ACC112 (cell line): ENCODE measurements around the gene MEIOSIN.

Experiments used
- H2AFZ ChIP-seq: fragments of 200-600 bp; sonication (generic); one replicate; pipeline ENCODE4 v1.6.0; 2017; ENCODE audit warnings: antibody characterized with exemption, low read length; ENCODE audit not compliant: unreplicated experiment
- H3K27ac ChIP-seq: fragments of 200-600 bp; sonication (generic); 2 replicates; pipeline ENCODE4 v1.5.1; 2014; ENCODE audit warnings: low read depth, mild to moderate bottlenecking, antibody characterized with exemption, low read length, moderate library complexity
- H3K27me3 ChIP-seq: fragments of 200-600 bp; sonication (generic); 2 replicates; pipeline ENCODE4 v1.6.1; 2014; ENCODE audit warnings: mild to moderate bottlenecking, antibody characterized with exemption, low read length, moderate library complexity, mixed read lengths; ENCODE audit not compliant: insufficient read depth
- H3K36me3 ChIP-seq: fragments of 200-600 bp; sonication (generic); 2 replicates; pipeline ENCODE4 v1.6.1; 2016; ENCODE audit warnings: mild to moderate bottlenecking, antibody characterized with exemption, low read length, moderate library complexity, mixed read lengths; ENCODE audit not compliant: insufficient read depth
- H3K4me1 ChIP-seq: fragments of 200-600 bp; sonication (generic); one replicate; pipeline ENCODE4 v1.6.1; 2016; ENCODE audit warnings: low read length, mixed read lengths; ENCODE audit not compliant: insufficient read depth, unreplicated experiment, control insufficient read depth
- H3K4me3 ChIP-seq: fragments of 200-600 bp; sonication (generic); 2 replicates; pipeline ENCODE4 v1.5.1; 2014; ENCODE audit warnings: mild to moderate bottlenecking, low read depth, low read length
- H3K79me2 ChIP-seq: fragments of 200-600 bp; sonication (generic); one replicate; pipeline ENCODE4 v1.6.0; 2016; ENCODE audit warnings: low read length; ENCODE audit not compliant: control insufficient read depth, unreplicated experiment, insufficient read depth

The MEIOSIN gene

DNA sequence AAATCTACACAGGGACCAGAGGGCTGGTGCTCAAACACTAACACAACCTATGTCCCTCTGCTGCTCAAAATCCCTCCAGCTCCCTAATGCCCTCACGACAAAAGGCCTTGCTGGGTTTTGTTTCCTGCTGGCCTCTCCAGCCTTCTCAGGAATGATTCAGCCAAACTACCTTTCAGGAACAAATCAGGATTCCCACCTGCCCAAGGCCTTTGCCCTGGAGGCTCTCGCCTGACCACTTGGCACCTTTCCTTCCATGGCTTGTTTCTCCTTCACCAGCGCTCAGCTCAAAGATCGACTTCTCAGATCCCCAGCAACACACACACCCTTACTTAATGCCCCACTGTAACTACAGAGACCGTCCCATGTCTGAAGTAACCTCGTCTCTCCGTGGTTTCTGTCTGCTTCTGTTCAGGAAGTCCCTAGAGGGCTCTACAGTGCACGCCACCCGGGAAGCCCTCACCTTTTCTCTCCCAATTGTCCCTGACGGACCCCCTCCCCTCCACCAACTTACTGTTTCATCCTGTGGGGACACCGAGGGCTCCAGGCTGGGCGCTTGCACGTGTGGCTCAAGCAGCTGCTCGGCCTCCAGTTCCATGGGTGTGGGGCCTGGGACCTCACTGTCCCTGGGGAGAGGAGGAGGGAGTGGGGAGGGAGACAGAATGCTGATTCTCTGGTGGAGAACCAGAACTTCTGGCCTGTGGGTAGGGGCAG, 39.0 kb downstream of the MEIOSIN start:
- no peaks in the 10 kb centered on the region for H3K27me3 ChIP-seq
- H3K27ac ChIP-seq, result no peak overlapping the region
- H3K79me2 ChIP-seq, result no peaks in the 10 kb centered on the region
- H3K4me1 ChIP-seq, result no peaks in the 10 kb centered on the region
- no peak overlapping the region for H2AFZ ChIP-seq
- no peak overlapping the region for H3K4me3 ChIP-seq
- no peaks in the 10 kb centered on the region for H3K36me3 ChIP-seq

DNA sequence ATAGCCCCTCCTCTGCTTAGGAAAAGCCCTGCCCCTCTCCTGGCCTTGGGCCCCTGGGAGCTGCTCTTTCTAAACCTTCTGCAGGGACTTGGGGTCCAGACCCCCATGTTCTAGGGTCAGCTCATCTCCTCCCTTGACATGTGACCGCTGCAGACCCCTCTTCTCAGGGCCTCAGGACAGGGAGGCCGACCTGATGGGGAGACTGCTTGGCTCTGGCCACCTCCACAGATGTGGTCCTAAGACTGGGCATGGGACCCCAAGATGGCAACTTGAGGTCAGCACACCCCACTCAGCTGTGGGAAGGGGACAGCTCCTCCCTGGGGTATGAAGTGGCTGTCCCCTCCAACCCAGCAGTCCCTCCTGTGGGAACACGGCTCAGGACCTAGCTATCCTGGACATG, 39.7 kb downstream of the MEIOSIN start:
- H2AFZ ChIP-seq, result no peak overlapping the region

DNA sequence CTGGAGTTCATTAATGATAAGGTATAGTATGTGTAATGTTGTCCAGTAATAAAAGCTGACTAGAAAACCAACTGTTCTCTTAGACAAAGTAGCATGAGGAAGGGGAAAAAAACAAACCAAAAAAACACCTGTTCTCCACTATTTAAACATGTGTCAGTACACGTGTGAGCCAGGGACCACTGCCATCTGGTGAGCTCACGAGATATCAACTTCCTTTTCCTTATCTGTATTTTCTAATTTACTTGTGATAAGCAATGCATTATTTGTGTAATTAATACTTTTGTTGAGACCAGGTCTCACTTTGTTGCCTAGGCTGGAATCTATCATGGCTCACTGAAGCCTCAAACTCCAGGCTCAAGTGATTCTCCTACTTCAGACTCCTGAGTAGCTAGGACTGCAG, 40.1 kb downstream of the MEIOSIN start:
- no peaks in the 10 kb centered on the region for H3K4me1 ChIP-seq
- H3K27ac ChIP-seq, result no peak overlapping the region
- no peaks in the 10 kb centered on the region for H3K27me3 ChIP-seq
- no peaks in the 10 kb centered on the region for H3K79me2 ChIP-seq
- H2AFZ ChIP-seq, result no peak overlapping the region
- H3K4me3 ChIP-seq, result no peak overlapping the region
- H3K36me3 ChIP-seq, result 0 out of 2 replicates have a peak, but pooled peaks cover 2% of the 10 kb centered on the region

More for the DNA sequence above, 39.7 kb downstream of the MEIOSIN start:
- no peaks in the 10 kb centered on the region for H3K27me3 ChIP-seq
- no peak overlapping the region for H3K27ac ChIP-seq
- no peaks in the 10 kb centered on the region for H3K79me2 ChIP-seq
- no peak overlapping the region for H3K4me3 ChIP-seq
- H3K36me3 ChIP-seq, result no peaks in the 10 kb centered on the region
- H3K4me1 ChIP-seq, result no peaks in the 10 kb centered on the region

DNA sequence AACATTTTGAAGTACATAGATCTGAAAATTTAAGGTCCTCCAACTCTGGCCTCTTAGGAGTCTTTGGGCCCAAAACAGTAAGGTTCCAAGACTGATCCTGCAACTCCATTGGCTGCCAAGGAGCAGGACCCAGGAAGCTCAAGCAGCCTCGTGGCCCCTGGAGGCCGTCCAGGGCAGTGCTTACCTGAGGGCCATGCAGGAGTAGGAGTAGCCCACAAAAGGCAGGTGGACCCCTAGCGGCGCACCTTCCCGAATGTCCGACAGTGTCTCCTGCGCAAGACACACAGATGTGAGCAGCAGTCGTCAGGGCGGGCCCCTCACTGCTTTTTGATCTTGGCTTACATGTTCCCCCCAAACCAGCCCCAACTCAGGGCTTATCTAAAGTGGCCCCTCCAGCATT, 41.5 kb downstream of the MEIOSIN start:
- Histone ChIP-seq H3K36me3 (0 out of 2 replicates have a peak, but pooled peaks cover 7% of the 10 kb centered on the region), H3K4me3 (no peak overlapping the region), H2AFZ (no peak overlapping the region), H3K27me3 (no peaks in the 10 kb centered on the region), H3K27ac (no peak overlapping the region), H3K79me2 (no peaks in the 10 kb centered on the region), H3K4me1 (no peaks in the 10 kb centered on the region)

DNA sequence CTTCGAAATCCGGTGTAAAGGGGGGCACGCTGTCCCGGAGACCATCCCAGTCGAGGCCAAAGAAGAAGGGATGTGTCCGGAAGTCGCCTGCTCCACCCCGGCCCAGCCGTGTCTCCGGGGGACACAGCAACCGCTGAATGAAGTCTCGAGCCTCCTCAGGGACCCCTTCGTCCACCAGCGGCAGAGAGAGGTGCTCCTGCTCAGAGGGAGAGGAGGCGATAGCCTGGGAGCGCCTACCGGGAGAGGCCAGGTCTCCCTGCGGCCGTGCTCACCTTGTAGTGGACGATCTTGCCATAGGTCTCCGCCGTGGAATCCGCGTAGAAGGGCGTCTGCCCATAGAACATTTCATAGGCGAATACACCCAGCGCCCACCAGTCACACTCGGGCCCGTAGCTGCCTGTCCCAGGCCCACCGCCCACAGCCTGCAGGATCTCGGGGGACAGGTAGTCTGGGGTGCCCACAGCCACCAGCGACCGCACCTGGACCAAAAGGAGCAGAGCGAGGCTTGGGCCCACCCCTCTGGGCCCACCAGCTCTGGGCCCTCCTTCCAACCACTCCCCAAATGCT, 44.2 kb downstream of the MEIOSIN start:
- H3K27me3 ChIP-seq, result no peaks in the 10 kb centered on the region
- H3K4me1 ChIP-seq, result peaks cover 15% of the 10 kb centered on the region
- no peak overlapping the region for H2AFZ ChIP-seq
- H3K79me2 ChIP-seq, result no peaks in the 10 kb centered on the region
- 0 out of 2 replicates have a peak, but pooled peaks cover 11% of the 10 kb centered on the region for H3K36me3 ChIP-seq
- no peak overlapping the region for H3K4me3 ChIP-seq
- H3K27ac ChIP-seq, result no peak overlapping the region

DNA sequence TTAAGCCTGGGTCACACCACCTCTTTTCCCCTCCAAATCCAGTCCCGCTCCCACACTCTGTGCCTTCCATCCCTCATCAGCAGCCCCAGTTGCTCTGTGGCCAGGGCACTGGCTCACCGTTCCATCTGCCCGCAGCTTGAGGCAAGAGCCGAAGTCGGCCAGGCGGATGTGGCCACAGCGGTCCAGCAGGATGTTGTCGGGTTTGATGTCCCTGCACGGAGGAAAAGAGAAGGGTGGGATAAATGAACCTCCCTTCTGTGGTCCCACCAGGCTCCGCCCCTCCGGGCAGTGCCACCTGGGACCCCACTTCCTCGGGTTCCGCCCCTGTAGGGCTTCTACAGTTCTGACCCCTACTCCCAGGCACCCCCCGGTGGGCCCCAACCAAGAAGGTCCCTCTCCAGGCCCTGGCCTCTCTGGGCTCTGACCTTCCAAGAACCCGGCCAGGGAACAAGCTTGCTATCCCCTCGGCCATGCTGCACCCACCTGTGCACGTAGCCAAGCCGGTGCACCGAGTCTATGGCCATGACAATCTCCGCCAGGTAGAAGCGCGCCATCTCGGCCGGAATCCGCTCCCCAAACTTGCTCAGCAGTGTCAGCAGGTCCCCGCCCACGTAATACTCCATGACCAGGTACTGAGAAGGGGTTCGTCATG, 44.9 kb downstream of the MEIOSIN start:
- Histone ChIP-seq H3K36me3 (0 out of 2 replicates have a peak, but pooled peaks cover 11% of the 10 kb centered on the region), H2AFZ (no peak overlapping the region)

DNA sequence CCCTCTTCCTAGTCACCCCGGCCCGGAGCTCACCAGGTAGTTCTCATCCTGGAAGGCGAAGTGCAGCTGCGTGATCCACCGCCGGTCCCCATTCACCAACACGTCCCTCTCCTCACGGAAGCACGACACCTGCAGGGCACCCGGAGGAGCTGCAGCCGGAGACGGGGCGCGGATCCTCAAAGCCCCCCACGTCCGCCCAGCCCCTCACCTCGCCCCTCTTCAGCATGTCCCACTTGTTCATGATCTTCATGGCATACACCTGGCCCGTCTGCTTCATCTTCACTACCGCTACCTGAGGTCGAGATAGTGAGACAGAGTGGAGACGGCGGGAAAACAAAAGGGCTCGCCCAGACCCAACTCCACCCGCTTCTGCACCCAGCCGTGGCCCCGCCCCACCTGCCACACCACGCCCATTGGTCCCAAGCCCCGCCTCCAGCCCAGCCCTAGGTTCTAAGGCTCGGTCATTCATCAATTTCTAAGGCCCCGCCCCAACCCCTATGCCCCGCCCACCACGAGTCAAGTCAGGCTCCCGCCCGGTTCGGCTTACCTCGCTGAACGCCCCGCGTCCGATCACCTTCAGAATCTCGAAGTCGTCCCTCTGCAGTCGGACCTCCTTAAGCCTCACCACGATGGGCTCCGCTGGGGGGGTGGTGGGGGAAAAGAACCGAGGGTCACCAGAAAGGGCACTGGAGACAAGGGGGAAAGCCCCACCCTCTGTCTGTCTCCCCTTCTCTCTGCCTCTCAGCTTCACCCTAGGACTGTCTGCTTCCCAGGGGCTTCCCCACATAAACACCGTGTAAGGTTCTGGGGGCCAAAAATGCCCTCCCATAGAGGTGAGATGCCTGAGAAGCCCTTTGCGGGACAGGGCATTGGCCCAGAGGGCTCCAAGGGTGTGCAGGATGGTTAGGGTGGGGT, 46.2 kb downstream of the MEIOSIN start:
- Histone ChIP-seq H3K4me1 (peaks cover 30% of the 10 kb centered on the region), H3K79me2 (no peaks in the 10 kb centered on the region), H3K4me3 (no peak overlapping the region), H3K36me3 (0 out of 2 replicates have a peak, but pooled peaks cover 11% of the 10 kb centered on the region), H3K27me3 (no peaks in the 10 kb centered on the region), H2AFZ (no peak overlapping the region), H3K27ac (no peak overlapping the region)

More for the DNA sequence above, 44.9 kb downstream of the MEIOSIN start:
- Histone ChIP-seq H3K4me1 (peaks cover 19% of the 10 kb centered on the region), H3K79me2 (no peaks in the 10 kb centered on the region), H3K27me3 (no peaks in the 10 kb centered on the region), H3K4me3 (no peak overlapping the region), H3K27ac (no peak overlapping the region)

DNA sequence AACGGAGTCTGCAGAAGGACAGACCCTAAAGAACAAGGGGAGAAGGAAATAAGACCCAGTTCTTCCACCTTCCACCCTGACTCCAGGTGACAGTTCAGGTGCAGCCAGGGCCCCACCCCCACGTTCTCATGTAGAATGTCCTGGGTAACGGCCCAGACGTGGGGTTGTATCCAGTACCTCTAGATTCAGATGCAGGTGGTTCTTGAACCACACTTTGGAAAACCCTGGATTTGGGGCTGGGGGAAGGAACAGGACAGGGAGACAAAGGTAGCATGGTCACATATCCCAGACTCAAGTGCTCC, 46.9 kb downstream of the MEIOSIN start:
- Histone ChIP-seq H2AFZ (no peak overlapping the region), H3K36me3 (0 out of 2 replicates have a peak, but pooled peaks cover 11% of the 10 kb centered on the region), H3K27me3 (no peaks in the 10 kb centered on the region), H3K4me3 (no peak overlapping the region), H3K4me1 (peaks cover 30% of the 10 kb centered on the region), H3K79me2 (no peaks in the 10 kb centered on the region), H3K27ac (no peak overlapping the region)

DNA sequence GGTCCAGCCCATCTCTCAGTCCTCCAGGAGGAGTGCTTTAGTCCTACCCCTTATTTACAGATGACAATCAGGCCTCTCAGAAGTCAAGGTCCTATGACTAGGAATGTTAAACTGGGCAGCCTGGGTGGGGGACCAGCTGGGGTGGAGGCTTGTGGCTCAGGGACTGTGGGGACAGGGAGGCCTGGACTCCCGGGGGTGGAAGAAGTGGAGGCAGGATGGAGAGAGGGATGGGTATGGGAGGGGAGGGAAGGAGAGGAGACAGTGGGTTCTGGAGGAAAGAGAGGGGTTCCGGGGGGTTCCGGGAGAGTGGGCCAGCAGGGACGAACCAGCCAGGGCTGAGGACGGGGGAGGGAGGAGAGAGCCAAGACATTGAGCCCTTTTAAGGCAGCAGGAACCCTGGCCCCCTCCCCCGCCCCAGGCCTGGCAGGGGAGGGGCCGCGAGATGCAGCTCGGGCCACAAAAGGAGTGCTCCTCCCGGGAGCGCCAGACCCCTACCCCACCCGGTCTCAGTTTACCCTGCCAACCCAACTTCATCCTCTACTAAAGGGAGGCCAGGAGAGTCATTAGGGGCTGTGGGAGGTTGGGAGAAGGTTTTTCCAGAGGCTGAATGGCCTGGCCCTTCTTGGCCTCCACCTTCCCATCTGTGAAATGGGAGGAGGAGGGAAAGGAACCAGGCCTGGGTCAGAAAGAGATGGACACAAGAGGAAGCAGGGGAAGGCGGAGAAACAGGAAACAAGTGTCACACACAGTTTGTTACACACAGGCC, 47.4 kb downstream of the MEIOSIN start:
- Histone ChIP-seq H3K36me3 (0 out of 2 replicates have a peak, but pooled peaks cover 11% of the 10 kb centered on the region), H3K27me3 (no peaks in the 10 kb centered on the region), H3K4me3 (no peak overlapping the region), H3K27ac (no peak overlapping the region), H3K4me1 (peaks cover 30% of the 10 kb centered on the region), H3K79me2 (no peaks in the 10 kb centered on the region), H2AFZ (no peak overlapping the region)
